ENCODE measurements around the gene HES4. TPM values are rescaled to one million over a fixed set of nuclear protein-coding genes. Genes with fewer than 3 reads are reported as not detected.
"Not testable (repeated sequence)": the region's sequence is repeated elsewhere in the genome, so short reads cannot be mapped to it uniquely, and the experiment has no call there.

HES4 gene
- total and polyA plus RNA-seq, 2 donors (not counting 3 experiments of a cell fraction or from before 2014, with no cell fraction given), result 30.5 to 37.6 TPM

- no TSS peak for BruUV-seq (replicated peaks)
- dilution Hi-C loops (cut with MboI; ENCODE audit: extremely low pct_ligation_motif_present, low sequenced_read_pairs) (no loop called here), intact Hi-C loops (cut with micrococcal nuclease) (loop anchor here (2.0 kb wide), 2 partner anchors 27 to 85 kb away; partner anchors contain the start of gene C1orf159)
- H4K20me1 ChIP-seq (replicated peaks; ENCODE audit: control insufficient read depth, extremely low read depth, insufficient read depth, low read length), result no peaks in the 10 kb centered on the region
- no peak overlapping the region for H2AFZ ChIP-seq (ENCODE audit: low read depth, low read length)
- TF ChIP-seq EZH2 (IDR thresholded peaks at IDR 0.05; ENCODE audit: borderline replicate concordance, low read depth, low read length, severe bottlenecking) (no peak), GATA2 (IDR thresholded peaks at IDR 0.05; ENCODE audit: insufficient read depth, insufficient read length, low read depth, low read length) (no peak), POLR2AphosphoS5 (IDR thresholded peaks at IDR 0.05; ENCODE audit: insufficient read depth, low read depth, low read length) (no peak), MYC (IDR thresholded peaks at IDR 0.05; ENCODE audit: low read depth, low read length) (no peak), FOS (IDR thresholded peaks at IDR 0.05; ENCODE audit: borderline replicate concordance, insufficient read depth, low read length) (no peak), JUN (IDR thresholded peaks at IDR 0.05; ENCODE audit: borderline replicate concordance, insufficient read depth, insufficient read length, low read depth) (no peak), MAX (IDR thresholded peaks at IDR 0.05; ENCODE audit: insufficient read depth, insufficient read length) (no peak)
- no peaks in the 10 kb centered on the region for H3K9me1 ChIP-seq (replicated peaks; ENCODE audit: control insufficient read depth, extremely low read depth, insufficient read depth, low read length)
- H3K79me2 ChIP-seq (ENCODE audit: control insufficient read depth, insufficient read depth, low read length), result no peaks in the 10 kb centered on the region
- POLR2A ChIA-PET, result interaction anchor here (0.7 kb wide), 1 partner anchor 399 kb away, joined by 3 read pairs; no protein-coding TSS in a partner anchor
- no peaks in the 10 kb centered on the region for H3K4me1 ChIP-seq (ENCODE audit: control insufficient read depth, extremely low read depth, insufficient read depth, low read length)
- DNase-seq (ENCODE audit: low read depth, low spot score), result no peak
- H3K27ac ChIP-seq (ENCODE audit: insufficient read depth, low read depth, low read length), result no peak overlapping the region
- CTCF ChIA-PET, result interaction anchor here (1.0 to 3.3 kb wide), 13 partner anchors 9 to 260 kb away, joined by 3 to 19 read pairs (median 4); partner anchors contain the start of gene AGRN
- no peaks in the 10 kb centered on the region for H3K9me3 ChIP-seq (replicated peaks; ENCODE audit: control insufficient read depth, insufficient read depth, low read length)
- no peak overlapping the region for H3K4me3 ChIP-seq (replicated peaks in 1 of 3; ENCODE audit: insufficient read depth in 1 of 3, low read depth in 1 of 3, low read length in 3 of 3)
- H3K27me3 ChIP-seq (ENCODE audit: control insufficient read depth in 2 of 2, insufficient read depth in 2 of 2, low read length in 2 of 2), result no peaks in the 10 kb centered on the region
- H3K9ac ChIP-seq (replicated peaks; ENCODE audit: extremely low read depth, insufficient read depth, low read length), result no peak overlapping the region
- H3K4me2 ChIP-seq (ENCODE audit: insufficient read depth, low read length), result no peak overlapping the region
- FAIRE-seq, result no peak
- H3K36me3 ChIP-seq (ENCODE audit: control insufficient read depth in 2 of 2, extremely low read depth in 1 of 2, insufficient read depth in 2 of 2, low read length in 2 of 2), result peaks cover 0 to 7% of the 10 kb centered on the region in 2 experiments
Observed at GRCh38 chr1:1031659-1032235, 31.9 kb upstream of the HES4 start.

GRCh38 chr1:1030867-1031658, 31.2 kb upstream of the HES4 start:
- H3K4me2 ChIP-seq (ENCODE audit: insufficient read depth, low read length); POLR2A ChIA-PET; H3K9me1 ChIP-seq (replicated peaks; ENCODE audit: control insufficient read depth, extremely low read depth, insufficient read depth, low read length); H3K79me2 ChIP-seq (ENCODE audit: control insufficient read depth, insufficient read depth, low read length); H3K27ac ChIP-seq (ENCODE audit: insufficient read depth, low read depth, low read length); FAIRE-seq; DNase-seq (ENCODE audit: low read depth, low spot score); intact Hi-C loops (cut with micrococcal nuclease); BruUV-seq (replicated peaks); H3K4me1 ChIP-seq (ENCODE audit: control insufficient read depth, extremely low read depth, insufficient read depth, low read length); H3K9me3 ChIP-seq (replicated peaks; ENCODE audit: control insufficient read depth, insufficient read depth, low read length); H3K9ac ChIP-seq (replicated peaks; ENCODE audit: extremely low read depth, insufficient read depth, low read length); H2AFZ ChIP-seq (ENCODE audit: low read depth, low read length); dilution Hi-C loops (cut with MboI; ENCODE audit: extremely low pct_ligation_motif_present, low sequenced_read_pairs); H3K36me3 ChIP-seq (ENCODE audit: control insufficient read depth in 2 of 2, extremely low read depth in 1 of 2, insufficient read depth in 2 of 2, low read length in 2 of 2); H3K4me3 ChIP-seq (replicated peaks in 1 of 3; ENCODE audit: insufficient read depth in 1 of 3, low read depth in 1 of 3, low read length in 3 of 3); H3K27me3 ChIP-seq (ENCODE audit: control insufficient read depth in 2 of 2, insufficient read depth in 2 of 2, low read length in 2 of 2); H4K20me1 ChIP-seq (replicated peaks; ENCODE audit: control insufficient read depth, extremely low read depth, insufficient read depth, low read length): not testable (repeated sequence)
- CTCF ChIA-PET, result interaction anchor here (1.0 to 3.3 kb wide), 9 partner anchors 10 to 260 kb away, joined by 3 to 19 read pairs (median 4); partner anchors contain the start of gene AGRN
